HepG2 (cell line): ENCODE data around the gene NFE2L1. TPM values are rescaled to one million over a fixed set of nuclear protein-coding genes. Genes with fewer than 3 reads are reported as not detected.

Experiments
- BCL3 ChIP-seq: sonication (generic); formaldehyde crosslinking; IDR thresholded peaks from 2 replicates; pipeline ENCODE4 v1.5.1; 2020; ENCODE audit warnings: mild to moderate bottlenecking, missing genetic modification reagents, moderate library complexity
- DR1 ChIP-seq: sonication (generic); formaldehyde crosslinking; IDR thresholded peaks from 2 replicates; pipeline ENCODE4 v1.8.0; 2021; ENCODE audit warnings: mild to moderate bottlenecking, missing genetic modification reagents, inconsistent platforms
- ETS1 ChIP-seq: sonication (generic); formaldehyde crosslinking; IDR thresholded peaks from 2 replicates; pipeline ENCODE4 v1.4.0; 2020; ENCODE audit warnings: missing genetic modification reagents
- HMGXB4 ChIP-seq, 2 experiments: sonication (generic) in 1 of 2; formaldehyde crosslinking in 1 of 2; IDR thresholded peaks; 2 replicates each; pipeline versions ENCODE4 v1.4.0 to v1.6.1; 2018 to 2020; ENCODE audit warnings: missing genetic modification reagents in 2 of 2, borderline replicate concordance in 1 of 2, low read depth in 1 of 2, mild to moderate bottlenecking in 1 of 2, missing biosample characterization in 1 of 2
- HNF1B ChIP-seq: sonication (generic); formaldehyde crosslinking; IDR thresholded peaks from 2 replicates; pipeline ENCODE4 v1.5.1; 2020; ENCODE audit warnings: mild to moderate bottlenecking, moderate library complexity, missing genetic modification reagents
- NFIC ChIP-seq: IDR thresholded peaks from 2 replicates; pipeline ENCODE4 v1.6.1; 2012; ENCODE audit warnings: mild to moderate bottlenecking, low read length, inconsistent platforms
- RFXANK ChIP-seq: IDR thresholded peaks from 2 replicates; pipeline ENCODE4 v1.6.1; 2016
- SAFB2 ChIP-seq: sonication (generic); formaldehyde crosslinking; IDR thresholded peaks from 2 replicates; pipeline ENCODE4 v1.5.1; 2020; ENCODE audit warnings: missing genetic modification reagents, low read depth, mild to moderate bottlenecking, borderline replicate concordance
- TIGD3 ChIP-seq: sonication (generic); formaldehyde crosslinking; IDR thresholded peaks from 2 replicates; pipeline ENCODE4 v1.5.1; 2020; ENCODE audit warnings: mild to moderate bottlenecking, missing genetic modification reagents, borderline replicate concordance
- TSC22D2 ChIP-seq: sonication (generic); formaldehyde crosslinking; IDR thresholded peaks from 2 replicates; pipeline ENCODE4 v1.5.1; 2020; ENCODE audit warnings: missing genetic modification reagents, mild to moderate bottlenecking, borderline replicate concordance
- ZFP62 ChIP-seq: sonication (generic); formaldehyde crosslinking; IDR thresholded peaks from 2 replicates; pipeline ENCODE4 v1.4.0; 2020; ENCODE audit warnings: missing genetic modification reagents
- ZMYM4 ChIP-seq: sonication (generic); formaldehyde crosslinking; IDR thresholded peaks from 2 replicates; pipeline ENCODE4 v1.8.1; 2023; ENCODE audit warnings: mild to moderate bottlenecking, missing genetic modification reagents
- ZNF180 ChIP-seq: sonication (generic); formaldehyde crosslinking; IDR thresholded peaks from 2 replicates; pipeline ENCODE4 v1.4.0; 2020; ENCODE audit warnings: low read depth, missing genetic modification reagents, borderline replicate concordance
- ZNF24 ChIP-seq: fragments of 450-650 bp; IDR thresholded peaks from 2 replicates; pipeline ENCODE4 v1.6.1; 2017; ENCODE audit warnings: antibody characterized with exemption, mild to moderate bottlenecking
- ZNF431 ChIP-seq: sonication (generic); formaldehyde crosslinking; IDR thresholded peaks from 2 replicates; pipeline ENCODE4 v1.9.0; 2022; ENCODE audit warnings: missing genetic modification reagents, low read depth, mild to moderate bottlenecking, borderline replicate concordance
- ZNF501 ChIP-seq: sonication (generic); formaldehyde crosslinking; IDR thresholded peaks from 2 replicates; pipeline ENCODE4 v1.5.1; 2020; ENCODE audit warnings: mild to moderate bottlenecking, moderate library complexity, missing genetic modification reagents
- ZNF512B ChIP-seq: sonication (generic); formaldehyde crosslinking; IDR thresholded peaks from 2 replicates; pipeline ENCODE4 v1.5.1; 2020; ENCODE audit warnings: missing genetic modification reagents, mild to moderate bottlenecking, borderline replicate concordance
- ZNF747 ChIP-seq: sonication (generic); formaldehyde crosslinking; IDR thresholded peaks from 2 replicates; pipeline ENCODE4 v1.8.1; 2023; ENCODE audit warnings: missing genetic modification reagents, mild to moderate bottlenecking, borderline replicate concordance
- polyA plus RNA-seq, 8 experiments: library from polyadenylated mRNA; depleted of rRNA in 3 of 8; stranded (reverse) in 7 of 8; unstranded in 1 of 8; fragments of >200 nt; fragmentation: Illumina TruSeq in 4 of 8; extraction: Trizol in 4 of 8; gene quantifications; 2 replicates each; pipeline versions ENCODE4 v1.2.1 to v1.2.3, GENCODE V29; 2011 to 2016; ENCODE audit warnings: low read depth in 4 of 8, missing spikeins in 1 of 8, mixed read lengths in 1 of 8; ENCODE audit not compliant: insufficient read depth in 1 of 8
- total RNA-seq, 5 experiments: library from RNA; depleted of rRNA; stranded (reverse); fragments of >200 nt; fragmentation: Illumina TruSeq; extraction: Trizol; gene quantifications; 2 replicates each; pipeline ENCODE4 v1.2.3, GENCODE V29; 2016; ENCODE audit warnings: low read depth in 1 of 5

NFE2L1 gene
- total and polyA plus RNA-seq, 2 of the 13 experiments (the other 11 are each of a cell fraction or from before 2014, with no cell fraction given), result 67.0 to 234 TPM

- TF ChIP-seq ZNF512B (CRISPR knock-in tag), result no peak
- peak; percentile 88 for TF ChIP-seq DR1 (CRISPR knock-in tag)
- no peak for TF ChIP-seq ZNF24
- no peak for TF ChIP-seq ETS1 (CRISPR knock-in tag)
- TF ChIP-seq ZNF180 (CRISPR knock-in tag), result no peak
- TF ChIP-seq BCL3, result peak; percentile 97
- peak; percentile 82 to 94 for TF ChIP-seq HMGXB4 (CRISPR knock-in tag; IDR thresholded peaks at IDR 0.05; ENCODE audit: borderline replicate concordance in 1 of 2, low read depth in 1 of 2)
- TF ChIP-seq ZNF431 (CRISPR knock-in tag), result peak; percentile 54; the same call in 1 of the 2 replicates
- no peak; the same call in 1 of the 2 replicates for TF ChIP-seq TSC22D2 (CRISPR knock-in tag)
- peak; percentile 98 for TF ChIP-seq ZNF747 (CRISPR knock-in tag)
- TF ChIP-seq ZMYM4 (CRISPR knock-in tag), result peak; percentile 86
- no peak for TF ChIP-seq RFXANK (CRISPR knock-in tag)
- 0 out of 2 replicates have a peak, but pooled peaks have one; percentile 36 for TF ChIP-seq TIGD3 (CRISPR knock-in tag)
- TF ChIP-seq NFIC, result no peak
- no peak for TF ChIP-seq ZFP62
- TF ChIP-seq SAFB2 (CRISPR knock-in tag), result peak; percentile 97; the same call in 1 of the 2 replicates
- peak; percentile 99 for TF ChIP-seq ZNF501 (CRISPR knock-in tag)
- TF ChIP-seq HNF1B, result peak; percentile 97
Measured at GRCh38 chr17:48101012-48101720, 53.0 kb downstream of the NFE2L1 start, which contains the start of gene CBX1 (continued).
